GM12891 (cell line): ENCODE data around the gene SPRYD7.

Experiments used
- PAX5 ChIP-seq: IDR thresholded peaks from 2 replicates; pipeline ENCODE4 v1.6.1; 2011; ENCODE audit warnings: low read length, moderate library complexity, mild to moderate bottlenecking; ENCODE audit not compliant: insufficient read depth, severe bottlenecking
- POLR2A ChIP-seq: IDR thresholded peaks from 2 replicates; pipeline ENCODE4 v1.6.1; 2011; ENCODE audit warnings: low read depth, low read length, control low read depth
- POLR2AphosphoS5 ChIP-seq: IDR thresholded peaks from 2 replicates; pipeline ENCODE4 v1.6.1; 2011; ENCODE audit warnings: low read depth, low read length, control low read depth
- SPI1 ChIP-seq: IDR thresholded peaks from 2 replicates; pipeline ENCODE4 v1.6.1; 2011; ENCODE audit warnings: low read depth, low read length, control low read depth
- TAF1 ChIP-seq: IDR thresholded peaks from 2 replicates; pipeline ENCODE4 v1.6.1; 2011; ENCODE audit warnings: low read depth, low read length, control low read depth

- no peak for TF ChIP-seq POLR2A
- TF ChIP-seq POLR2AphosphoS5, result no peak
- no peak for TF ChIP-seq TAF1
- TF ChIP-seq PAX5, result no peak
- TF ChIP-seq SPI1, result no peak
Measured at GRCh38 chr13:49867834-49868233, 68.3 kb downstream of the SPRYD7 start.
